Fibroblast of mammary gland (primary cell): ENCODE results near the gene VTI1A.

ENCODE experiments used
- DNase-seq: peaks from one replicate; pipeline ENCODE4 v3.0.0-alpha.2; 2010; ENCODE audit warnings: low read depth
- H3K4me3 ChIP-seq: 2 replicates; pipeline ENCODE4 v1.5.1; 2011; ENCODE audit warnings: low read depth, mild to moderate bottlenecking, low read length, moderate library complexity; ENCODE audit not compliant: control insufficient read depth
- CTCF ChIP-seq: conservative IDR thresholded peaks from 2 replicates; pipeline ENCODE4 v1.5.1; 2011; ENCODE audit warnings: low read depth, low read length, inconsistent platforms; ENCODE audit not compliant: control insufficient read depth, insufficient read depth

VTI1A gene

GRCh38 chr10:112832361-112832878 is 385.4 kb downstream of the VTI1A start:
- no peak for TF ChIP-seq CTCF
- no peak overlapping the region for H3K4me3 ChIP-seq
- no peak for DNase-seq

GRCh38 chr10:112832959-112833358 is 385.9 kb downstream of the VTI1A start:
- DNase-seq, result no peak
- no peak overlapping the region for H3K4me3 ChIP-seq
- no peak for TF ChIP-seq CTCF

GRCh38 chr10:112834751-112835181 is 387.8 kb downstream of the VTI1A start:
- no peak for DNase-seq
- no peak overlapping the region for H3K4me3 ChIP-seq
- TF ChIP-seq CTCF, result no peak

GRCh38 chr10:112835217-112835715 is 388.3 kb downstream of the VTI1A start:
- no peak overlapping the region for H3K4me3 ChIP-seq
- DNase-seq, result no peak
- TF ChIP-seq CTCF, result no peak

- no peak overlapping the region for H3K4me3 ChIP-seq
- no peak for TF ChIP-seq CTCF
- DNase-seq, result peak; percentile 12
These were observed 389.0 kb downstream of the VTI1A start for GRCh38 chr10:112835944-112836451.

GRCh38 chr10:112838784-112839481 is 391.9 kb downstream of the VTI1A start:
- H3K4me3 ChIP-seq, result no peak overlapping the region
- no peak for DNase-seq
- no peak for TF ChIP-seq CTCF
